Stimulated activated CD4-positive, alpha-beta T cell treated with anti-CD3 and anti-CD28 coated beads, TNF-alpha, amount 100 ng/mL, for 4 hours (primary cell): Measurements from ENCODE around the gene ZFAND3.
"Not testable (repeated sequence)": the region's sequence is repeated elsewhere in the genome, so short reads cannot be mapped to it uniquely, and the experiment has no call there.

Experiments used
- DNase-seq, 3 experiments: peaks; one replicate each; pipeline ENCODE4 v3.0.0-alpha.2; 2020; ENCODE audit warnings: low read depth in 3 of 3

ZFAND3 gene

DNA sequence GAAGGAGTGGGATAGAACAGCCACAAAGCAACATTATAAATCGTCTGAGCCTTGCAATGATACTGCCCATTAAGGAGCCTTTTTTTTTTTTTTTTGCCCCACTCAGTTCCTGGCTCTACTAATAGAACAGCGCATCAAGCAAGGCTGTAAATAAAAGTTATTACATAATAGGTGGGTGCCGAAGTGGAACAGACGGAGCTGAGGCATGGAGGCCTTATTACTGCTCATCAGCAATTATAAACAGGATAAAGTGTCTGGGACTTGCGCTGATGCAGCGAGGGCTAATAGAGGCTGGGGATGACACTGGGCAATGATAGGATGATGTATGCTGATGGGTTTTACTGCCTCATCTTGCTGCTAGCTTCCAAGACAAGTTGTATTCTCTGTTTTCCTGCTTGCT, 272.1 kb downstream of the ZFAND3 start:
- DNase-seq: no peak

- no peak for DNase-seq
Observed at GRCh38 chr6:38092465-38092864, 272.9 kb downstream of the ZFAND3 start.

GRCh38 chr6:38092964-38093363, 273.4 kb downstream of the ZFAND3 start:
- no peak for DNase-seq

DNA sequence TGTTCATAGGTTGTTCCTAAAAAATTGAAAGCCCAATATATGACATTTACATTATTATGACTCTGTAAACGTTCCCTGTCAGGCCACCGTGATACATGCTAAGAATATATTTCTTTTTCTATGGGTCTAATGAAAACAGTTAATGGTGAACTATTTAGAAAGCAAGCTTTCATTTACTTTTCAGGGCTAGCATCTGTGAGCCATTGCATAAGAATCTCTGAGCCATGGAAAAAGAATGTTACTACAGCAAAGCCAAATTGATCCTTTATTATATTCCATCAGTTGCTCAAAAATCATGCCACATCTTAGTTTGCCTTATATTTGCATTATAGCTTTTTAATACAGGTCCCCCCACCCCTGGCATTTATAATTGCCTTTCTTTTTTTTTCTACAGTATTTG, 275.5 kb downstream of the ZFAND3 start:
- no peak for DNase-seq

DNA sequence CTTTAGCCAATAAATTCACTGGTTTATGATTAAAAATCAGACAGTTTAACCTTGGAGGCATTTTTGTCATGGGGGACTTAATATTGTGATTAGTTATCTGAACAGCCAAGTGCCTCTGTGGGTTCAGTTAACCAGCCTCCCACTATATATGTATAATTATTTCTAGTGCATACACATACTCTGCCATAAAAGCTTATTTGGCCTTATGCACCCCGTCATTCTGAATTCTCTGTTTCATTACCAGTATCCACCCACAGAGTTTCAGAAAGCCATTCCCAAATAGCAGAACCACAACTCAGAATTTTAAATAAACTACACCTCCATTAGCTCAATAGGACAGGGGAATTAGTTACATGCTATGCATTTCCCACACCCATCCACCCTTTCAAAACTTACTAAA, 279.7 kb downstream of the ZFAND3 start:
- DNase-seq: no peak

DNA sequence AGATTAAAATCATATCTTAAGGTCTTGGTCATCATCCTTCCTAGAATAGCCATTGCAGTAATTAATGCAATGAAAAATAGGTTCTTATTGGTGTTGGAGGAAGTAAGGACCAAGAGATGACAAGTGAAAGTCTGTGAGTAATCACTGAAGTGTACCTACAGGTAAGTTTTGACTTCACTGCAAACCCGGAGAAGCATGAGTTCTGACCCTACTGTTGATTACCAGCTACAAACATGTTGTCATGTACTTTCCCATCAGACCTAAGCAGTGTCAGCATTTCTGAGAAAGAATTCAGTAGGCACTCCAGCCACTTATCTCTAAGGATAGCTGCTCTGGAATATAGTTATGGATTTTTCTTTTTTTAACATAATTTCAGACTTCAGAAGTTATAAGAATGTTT, 280.9 kb downstream of the ZFAND3 start:
- no peak for DNase-seq

GRCh38 chr6:38103921-38104320, 284.4 kb downstream of the ZFAND3 start:
- no peak for DNase-seq

- DNase-seq: no peak
Observed at GRCh38 chr6:38105066-38105465, 285.5 kb downstream of the ZFAND3 start.

GRCh38 chr6:38107073-38107472, 287.5 kb downstream of the ZFAND3 start:
- DNase-seq: no peak

DNA sequence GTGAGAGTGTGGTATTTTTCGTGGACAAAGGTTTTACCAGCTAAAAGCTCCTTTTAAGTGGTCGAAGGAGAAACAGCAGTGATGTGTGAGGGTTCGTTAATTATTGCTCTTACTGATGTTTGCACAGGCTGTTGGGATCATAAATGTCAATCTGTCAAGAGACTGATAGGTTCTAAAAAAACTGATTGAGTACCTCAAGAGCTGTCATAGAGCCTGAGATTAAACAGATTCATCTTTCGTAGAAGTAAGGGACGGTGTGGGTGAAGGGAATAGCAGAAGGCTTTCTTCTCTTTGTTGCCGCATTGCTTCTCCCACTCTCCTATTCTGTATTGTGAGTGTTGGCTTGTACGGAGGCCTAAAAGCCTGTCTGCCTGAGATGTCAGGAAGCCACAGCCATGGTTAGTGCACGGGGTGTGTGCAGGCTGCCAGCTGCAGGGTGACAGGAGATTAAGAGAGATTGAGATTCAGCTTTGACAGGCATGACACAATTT, 291.0 kb downstream of the ZFAND3 start:
- DNase-seq: no peak

DNA sequence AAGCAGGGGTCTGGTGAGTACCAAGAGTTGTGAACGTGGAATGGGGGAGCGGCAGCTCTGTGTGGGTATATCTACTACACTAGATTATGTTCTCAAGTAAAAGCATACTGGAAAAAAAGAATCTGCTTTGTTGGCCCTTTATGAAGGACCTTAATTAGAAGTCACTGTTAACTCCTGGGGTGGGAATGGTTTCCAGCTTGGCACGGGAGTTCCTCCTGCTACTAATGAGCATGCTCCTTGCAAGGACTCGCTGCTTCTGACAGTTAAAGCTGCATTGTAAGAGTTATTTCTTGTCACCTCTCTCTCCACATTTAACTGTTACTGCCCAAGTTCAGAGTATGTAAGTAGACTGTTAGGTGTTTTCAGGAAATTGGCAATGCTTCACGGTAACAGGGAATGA, 292.7 kb downstream of the ZFAND3 start:
- DNase-seq: no peak

DNA sequence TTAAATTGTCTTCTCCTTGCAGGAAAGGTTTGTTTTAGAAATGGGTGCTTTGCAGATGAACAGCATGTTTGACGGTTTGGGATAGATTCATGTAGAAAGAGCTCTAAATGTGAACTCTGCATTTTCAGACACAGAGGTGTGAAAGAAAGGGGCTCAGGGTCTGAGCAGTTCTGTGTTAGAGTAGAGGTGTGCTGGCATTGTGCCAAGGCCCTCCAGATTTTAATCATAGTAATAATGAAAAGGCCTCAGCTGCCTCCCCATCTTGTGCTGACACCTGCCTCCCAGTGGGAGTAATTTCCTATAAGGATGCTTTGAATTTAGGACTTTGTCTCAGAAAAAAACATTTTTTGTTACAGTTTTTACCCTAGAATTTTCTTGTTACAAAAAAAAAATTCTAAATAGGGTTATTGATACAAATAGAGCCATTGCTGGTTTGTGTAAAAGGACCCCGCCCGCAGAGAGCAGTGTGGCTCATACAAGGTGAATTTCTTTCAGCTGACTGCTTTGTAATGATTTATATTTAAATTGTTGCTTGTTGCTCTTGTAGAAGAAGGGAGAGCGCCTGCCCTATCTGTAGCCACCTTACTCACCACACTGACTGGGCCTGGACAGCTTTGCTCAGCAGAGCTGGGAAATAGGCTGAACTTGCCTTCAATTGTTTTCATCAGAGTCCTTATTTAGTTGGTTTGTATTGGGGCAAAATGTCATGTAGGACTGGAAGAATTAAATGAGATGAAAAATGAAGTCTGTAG, 294.5 kb downstream of the ZFAND3 start:
- no peak for DNase-seq

DNA sequence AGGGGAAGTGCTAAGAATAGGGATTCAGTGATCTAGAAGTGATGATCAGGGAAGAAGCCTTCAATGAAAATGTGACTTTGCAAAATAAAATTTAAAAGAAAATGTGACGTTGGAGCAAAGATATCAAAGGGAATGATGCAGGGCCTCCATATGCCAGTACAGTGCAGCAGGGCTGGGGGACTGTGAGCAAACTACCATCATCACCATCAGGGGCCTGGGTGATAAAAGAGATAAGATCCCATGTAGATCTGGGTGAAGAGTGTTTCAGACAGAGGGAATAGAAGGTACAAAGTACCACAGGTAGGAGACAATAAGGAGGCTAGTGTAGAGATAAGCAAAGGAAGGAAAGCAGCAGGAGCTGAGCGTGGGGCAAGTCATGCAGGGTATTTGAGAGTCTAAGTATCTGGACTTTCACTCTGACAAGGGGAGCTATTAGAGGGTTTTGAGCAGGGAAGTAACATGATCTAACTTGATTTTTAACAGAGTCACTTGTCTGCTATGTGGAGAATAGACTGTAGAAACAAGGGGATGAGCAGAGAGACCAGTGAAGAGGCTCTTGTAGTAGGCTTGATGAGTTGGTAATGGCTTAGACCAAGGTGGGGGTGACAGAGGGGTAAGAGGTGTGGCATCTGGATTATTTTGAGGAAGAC, 295.6 kb downstream of the ZFAND3 start:
- DNase-seq: no peak

DNA sequence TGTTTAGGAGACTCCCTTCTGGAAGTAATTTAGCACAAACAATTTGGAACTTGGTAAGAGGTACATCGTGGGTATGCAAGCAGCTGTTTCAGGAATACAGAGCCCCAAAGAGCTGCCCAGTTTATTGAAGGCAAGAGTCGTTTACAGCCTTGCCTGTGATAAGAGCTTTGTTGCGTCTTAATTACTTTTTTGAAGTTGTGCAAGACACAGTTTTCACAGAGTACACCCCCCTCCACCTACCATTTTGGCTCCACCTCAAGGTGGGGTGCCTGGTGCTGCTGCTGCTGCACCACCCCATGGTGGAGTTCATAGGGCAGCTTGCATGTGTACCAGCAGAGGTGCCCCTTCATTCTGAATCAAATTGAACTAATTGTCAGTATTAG, 296.1 kb downstream of the ZFAND3 start:
- no peak for DNase-seq

DNA sequence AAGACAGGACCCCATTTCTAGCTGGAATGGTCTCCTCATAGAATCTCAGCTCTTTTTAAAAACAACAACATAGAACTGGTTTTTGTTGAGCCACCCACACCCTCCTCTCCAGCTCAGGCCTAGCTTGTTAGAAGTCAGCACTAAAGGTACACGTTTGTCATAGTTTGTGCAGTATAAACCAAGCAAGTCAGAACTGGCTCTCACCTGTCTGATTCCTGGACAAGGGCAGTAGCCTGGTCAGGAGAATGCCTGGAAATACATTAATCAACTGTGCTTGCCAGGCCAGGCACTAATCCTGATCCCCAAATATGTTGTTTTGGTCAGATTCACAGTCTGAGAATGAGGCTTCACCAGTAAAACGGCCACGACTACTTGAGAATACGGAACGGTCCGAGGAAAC, 296.7 kb downstream of the ZFAND3 start:
- DNase-seq: no peak

- no peak for DNase-seq
Observed at GRCh38 chr6:38117281-38117680, 297.8 kb downstream of the ZFAND3 start.

DNA sequence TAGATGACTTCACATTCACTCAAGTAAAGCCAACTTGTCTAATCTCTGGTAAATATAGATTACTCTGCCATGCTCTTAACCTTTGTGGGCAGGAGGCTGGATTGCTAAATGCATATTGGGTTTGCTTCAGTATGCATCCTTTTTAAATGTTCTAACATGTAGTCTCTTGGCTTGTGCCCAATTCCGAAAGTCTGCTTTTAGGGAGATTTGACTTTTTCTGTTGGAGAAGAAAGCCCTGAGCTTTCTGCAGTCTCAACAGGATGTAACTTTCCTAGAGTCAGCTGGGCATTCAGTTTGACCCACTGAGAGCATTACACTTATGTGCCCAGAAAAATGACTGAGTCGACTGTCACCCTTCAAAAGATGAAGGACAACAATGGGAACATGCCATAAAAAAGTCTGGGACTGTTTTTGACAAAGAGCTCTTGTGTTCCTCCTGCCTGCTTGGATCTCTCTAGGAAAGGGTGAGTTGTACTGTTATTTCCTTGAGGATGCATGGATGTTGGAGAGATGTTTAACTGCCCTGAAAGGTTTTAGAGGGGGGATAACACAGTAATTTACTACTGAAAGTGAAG, 299.4 kb downstream of the ZFAND3 start:
- no peak for DNase-seq

DNA sequence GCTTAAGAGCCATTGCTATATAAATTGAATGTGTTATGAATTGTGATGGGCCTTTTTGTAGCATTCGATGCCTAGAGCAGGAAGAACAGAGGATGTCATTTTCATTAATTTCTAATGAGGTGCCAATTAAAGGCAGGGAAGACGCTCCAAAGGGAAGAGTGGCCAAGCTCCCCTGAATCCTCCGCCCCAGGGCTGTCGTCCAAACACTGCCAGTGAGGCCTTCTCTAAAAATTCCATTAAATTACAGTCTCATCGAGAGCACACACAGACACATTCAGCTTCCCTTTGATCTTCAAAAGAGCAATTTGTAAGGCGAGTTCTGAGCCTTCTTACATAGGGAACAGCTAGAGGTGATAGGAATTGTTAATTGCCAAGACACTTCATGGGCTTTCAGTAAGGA, 300.0 kb downstream of the ZFAND3 start:
- no peak for DNase-seq

DNA sequence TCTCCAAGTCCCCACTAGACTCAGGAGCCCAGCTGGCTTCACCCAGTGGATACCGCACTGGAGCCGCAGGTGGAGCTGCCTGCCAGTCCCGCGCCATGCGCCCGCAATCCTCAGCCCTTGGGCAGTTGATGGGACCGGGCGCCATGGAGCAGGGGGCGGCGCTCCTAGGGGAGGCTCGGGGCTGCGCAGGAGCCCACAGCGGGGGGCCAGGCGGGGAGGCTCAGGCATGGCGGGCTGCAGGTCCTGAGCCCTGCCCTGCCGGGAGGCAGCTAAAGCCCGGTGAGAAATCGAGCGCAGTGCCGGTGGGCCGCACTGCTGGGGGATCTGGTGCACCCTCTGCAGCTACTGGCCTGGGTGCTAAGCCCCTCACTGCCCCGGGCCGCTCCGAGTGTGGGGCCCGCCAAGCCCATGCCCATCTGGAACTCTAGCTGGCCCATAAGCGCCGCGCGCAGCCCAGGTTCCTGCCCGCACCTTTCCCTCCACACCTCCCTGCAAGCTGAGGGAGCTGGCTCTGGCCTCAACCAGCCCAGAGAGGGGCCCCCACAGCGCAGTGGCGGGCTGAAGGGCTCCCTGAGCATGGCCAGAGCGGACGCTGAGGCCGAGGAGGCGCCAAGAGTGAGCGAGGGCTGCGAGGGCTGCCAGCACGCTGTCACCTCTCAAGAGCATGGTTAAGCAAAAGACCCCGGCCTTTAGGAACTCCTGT, 304.8 kb downstream of the ZFAND3 start:
- DNase-seq: not testable (repeated sequence)

DNA sequence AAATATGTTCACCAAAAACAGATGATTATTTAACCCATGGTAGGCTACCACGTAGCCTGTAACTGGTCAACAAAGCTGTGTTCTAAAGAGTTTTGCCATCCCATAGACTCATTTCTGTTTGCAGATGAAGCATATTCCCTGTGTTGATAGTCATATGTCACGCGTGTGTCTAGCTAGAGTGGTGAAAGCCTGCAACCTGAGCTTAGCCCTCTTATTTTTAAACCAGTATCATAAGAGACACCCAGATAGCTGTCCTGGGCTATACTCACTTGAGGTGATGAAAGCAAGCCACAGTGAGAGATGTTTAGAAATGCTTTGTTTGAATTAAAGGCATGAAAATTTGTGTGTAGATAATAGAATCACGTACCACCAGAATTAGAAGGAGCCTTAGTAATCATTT, 307.8 kb downstream of the ZFAND3 start:
- no peak for DNase-seq

DNA sequence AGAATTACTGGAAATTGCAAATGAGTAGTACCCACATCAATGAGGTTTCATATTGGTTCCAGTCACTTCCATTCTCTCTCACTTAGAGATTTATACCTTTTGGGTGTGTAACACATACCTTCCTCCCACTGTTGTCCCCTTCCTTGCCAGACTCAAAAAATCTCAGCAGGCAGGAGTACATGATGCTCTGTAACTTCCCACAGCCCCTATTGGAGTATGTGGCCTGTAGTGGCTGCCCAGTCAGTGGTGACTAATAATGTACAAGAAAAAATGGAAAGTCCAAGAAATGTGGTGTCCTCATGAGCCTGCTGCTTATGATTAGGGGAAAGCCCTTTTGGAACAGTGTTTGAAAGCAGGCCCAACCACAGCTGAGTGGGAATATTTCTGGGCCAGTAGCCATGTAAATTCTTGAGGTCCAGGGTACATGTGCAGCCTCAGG, 312.0 kb downstream of the ZFAND3 start:
- DNase-seq: no peak

GRCh38 chr6:38133932-38134703, 314.6 kb downstream of the ZFAND3 start:
- DNase-seq: no peak
